ENCODE results near the gene TXLNB.

DNA sequence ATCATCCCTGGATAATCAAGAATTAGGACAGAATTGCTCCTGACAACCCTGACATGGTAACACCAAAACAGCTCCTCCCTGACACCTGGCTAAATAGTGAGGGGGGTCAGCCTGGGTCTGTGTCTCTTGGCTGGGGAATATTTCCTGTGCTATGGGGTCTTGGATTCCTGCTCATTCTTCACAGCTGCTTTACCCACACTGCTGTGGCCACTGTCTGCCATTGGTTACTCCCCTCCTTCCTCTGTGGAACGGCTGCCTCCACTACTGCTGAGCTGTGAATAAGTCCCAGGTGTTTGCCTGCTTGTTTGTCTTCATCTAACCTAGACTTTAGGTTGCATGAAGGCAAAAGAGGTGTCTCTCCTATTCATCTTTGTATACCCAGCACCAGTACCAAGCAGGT is 33.9 kb upstream of the TXLNB start:
- TF ChIP-seq POLR2A (IDR thresholded peaks at IDR 0.05): no peak
- TF ChIP-seq, protein P1, sequence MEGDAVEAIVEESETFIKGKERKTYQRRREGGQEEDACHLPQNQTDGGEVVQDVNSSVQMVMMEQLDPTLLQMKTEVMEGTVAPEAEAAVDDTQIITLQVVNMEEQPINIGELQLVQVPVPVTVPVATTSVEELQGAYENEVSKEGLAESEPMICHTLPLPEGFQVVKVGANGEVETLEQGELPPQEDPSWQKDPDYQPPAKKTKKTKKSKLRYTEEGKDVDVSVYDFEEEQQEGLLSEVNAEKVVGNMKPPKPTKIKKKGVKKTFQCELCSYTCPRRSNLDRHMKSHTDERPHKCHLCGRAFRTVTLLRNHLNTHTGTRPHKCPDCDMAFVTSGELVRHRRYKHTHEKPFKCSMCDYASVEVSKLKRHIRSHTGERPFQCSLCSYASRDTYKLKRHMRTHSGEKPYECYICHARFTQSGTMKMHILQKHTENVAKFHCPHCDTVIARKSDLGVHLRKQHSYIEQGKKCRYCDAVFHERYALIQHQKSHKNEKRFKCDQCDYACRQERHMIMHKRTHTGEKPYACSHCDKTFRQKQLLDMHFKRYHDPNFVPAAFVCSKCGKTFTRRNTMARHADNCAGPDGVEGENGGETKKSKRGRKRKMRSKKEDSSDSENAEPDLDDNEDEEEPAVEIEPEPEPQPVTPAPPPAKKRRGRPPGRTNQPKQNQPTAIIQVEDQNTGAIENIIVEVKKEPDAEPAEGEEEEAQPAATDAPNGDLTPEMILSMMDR (IDR thresholded peaks at IDR 0.05 in 8 of 11, conservative IDR thresholded peaks at IDR 0.05 in 3 of 11): no peak

Measured in spleen (tissue), 7 donors.